Stimulated activated naive CD8-positive, alpha-beta T cell treated with anti-CD3 and anti-CD28 coated beads, Interleukin-15, Interleukin-2, amounts not matched to agents 100 ng/mL and 50 ng/mL, for 24 hours (primary cell): ENCODE data around the gene NPFF.

Experiments used
- H3K27ac Mint-ChIP-seq: one replicate; pipeline ENCODE4 v1.8.0; 2021; ENCODE audit warnings: mild to moderate bottlenecking, mixed read lengths
- H3K27me3 Mint-ChIP-seq: one replicate; pipeline ENCODE4 v1.8.0; 2021; ENCODE audit warnings: mixed read lengths
- H3K36me3 Mint-ChIP-seq: one replicate; pipeline ENCODE4 v1.8.0; 2021; ENCODE audit warnings: low read depth, mixed read lengths
- H3K4me1 Mint-ChIP-seq: one replicate; pipeline ENCODE4 v1.8.0; 2021; ENCODE audit warnings: low read depth, mixed read lengths
- H3K4me3 Mint-ChIP-seq: one replicate; pipeline ENCODE4 v1.8.0; 2021; ENCODE audit warnings: mild to moderate bottlenecking, mixed read lengths
- H3K9me3 Mint-ChIP-seq: one replicate; pipeline ENCODE4 v1.8.0; 2021; ENCODE audit warnings: mixed read lengths

NPFF gene

DNA sequence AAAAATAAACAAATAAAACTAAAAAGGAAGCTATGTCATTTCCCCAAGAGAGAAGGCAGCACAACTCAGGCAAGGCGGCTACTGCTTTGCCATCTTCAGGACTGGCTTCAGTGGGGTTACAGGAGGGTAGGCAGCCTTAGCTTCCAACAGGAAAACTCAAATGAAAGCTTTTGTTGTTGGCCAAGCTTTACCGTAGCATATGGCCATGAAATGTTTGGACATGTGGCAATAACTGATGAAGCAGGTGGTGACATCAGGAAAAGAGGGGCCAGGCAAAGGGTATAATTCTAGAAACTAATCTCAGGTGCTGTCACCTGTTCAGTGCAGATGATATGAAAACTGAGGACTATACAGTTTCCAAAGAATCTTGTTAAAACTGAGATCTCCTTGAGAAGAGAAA is 22.8 kb upstream of the NPFF start:
- H3K27me3 Mint-ChIP-seq: no peaks in the 10 kb centered on the region
- H3K4me3 Mint-ChIP-seq: no peak overlapping the region
- no peak overlapping the region for H3K27ac Mint-ChIP-seq
- H3K4me1 Mint-ChIP-seq: no peaks in the 10 kb centered on the region
- H3K9me3 Mint-ChIP-seq: no peaks in the 10 kb centered on the region
- peaks cover 33% of the 10 kb centered on the region for H3K36me3 Mint-ChIP-seq

DNA sequence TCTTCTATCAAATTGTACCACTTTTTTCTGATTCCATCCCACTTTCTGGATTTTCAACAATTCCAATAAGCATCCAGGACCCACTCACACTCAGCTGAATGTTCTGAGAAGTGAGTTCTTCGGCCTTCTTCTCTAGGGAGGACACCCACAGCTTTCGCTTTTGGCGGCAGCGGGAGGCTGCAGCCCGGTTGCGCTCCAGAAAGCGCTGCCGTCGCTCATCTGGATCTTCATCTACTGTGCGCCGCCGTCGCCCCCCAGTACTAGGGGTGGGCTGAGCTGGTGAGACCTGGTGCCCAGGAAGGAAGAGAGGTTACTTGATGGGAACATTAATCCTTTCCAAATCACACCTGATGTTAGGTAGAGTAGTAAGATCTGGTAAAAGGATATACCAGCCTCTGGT is 17.2 kb upstream of the NPFF start:
- H3K27ac Mint-ChIP-seq: no peak overlapping the region
- H3K9me3 Mint-ChIP-seq: no peaks in the 10 kb centered on the region
- H3K4me1 Mint-ChIP-seq: no peaks in the 10 kb centered on the region
- H3K4me3 Mint-ChIP-seq: no peak overlapping the region
- H3K27me3 Mint-ChIP-seq: no peaks in the 10 kb centered on the region
- H3K36me3 Mint-ChIP-seq: peaks cover 34% of the 10 kb centered on the region

DNA sequence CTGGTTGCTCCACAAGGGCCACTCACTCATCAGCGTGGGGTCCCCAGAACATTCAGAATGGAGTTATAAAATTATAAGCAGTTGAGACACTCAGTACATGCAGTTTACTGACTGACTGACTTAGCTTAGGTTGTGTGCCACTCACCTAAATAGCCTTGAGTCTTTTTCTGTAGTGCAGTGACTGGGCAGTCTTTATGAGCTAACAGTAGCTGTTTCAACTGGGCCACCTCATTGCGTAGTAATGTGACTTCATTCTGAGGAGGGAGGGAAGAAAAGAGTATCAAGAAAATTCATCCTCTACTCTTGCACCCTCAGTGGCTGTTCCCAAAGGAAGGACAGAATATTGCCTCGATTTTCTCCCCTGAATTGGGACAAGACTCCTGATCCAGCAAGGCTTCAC is 15.8 kb upstream of the NPFF start:
- H3K4me1 Mint-ChIP-seq: no peaks in the 10 kb centered on the region
- H3K27me3 Mint-ChIP-seq: no peaks in the 10 kb centered on the region
- H3K4me3 Mint-ChIP-seq: no peak overlapping the region
- no peak overlapping the region for H3K27ac Mint-ChIP-seq
- H3K9me3 Mint-ChIP-seq: no peaks in the 10 kb centered on the region
- H3K36me3 Mint-ChIP-seq: peaks cover 40% of the 10 kb centered on the region

DNA sequence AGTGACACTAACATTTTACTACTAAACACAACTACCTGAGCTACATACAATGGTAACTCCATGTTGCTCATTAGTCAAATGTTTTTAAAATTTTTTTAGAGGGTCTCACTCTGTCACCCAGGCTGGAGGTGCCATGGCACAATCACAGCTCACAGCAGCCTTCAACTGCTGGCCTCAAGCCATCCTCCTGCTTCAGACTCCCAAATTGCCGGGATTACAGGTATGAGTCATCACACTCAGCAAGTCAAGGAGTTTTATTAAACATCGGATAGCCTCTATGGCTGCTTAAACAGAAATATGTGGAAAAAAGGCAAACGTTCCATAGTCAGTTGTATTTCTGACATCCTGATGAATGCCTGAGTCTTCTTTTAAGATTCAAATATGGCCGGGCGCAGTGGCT is 11.1 kb upstream of the NPFF start:
- no peaks in the 10 kb centered on the region for H3K9me3 Mint-ChIP-seq
- no peaks in the 10 kb centered on the region for H3K4me1 Mint-ChIP-seq
- H3K36me3 Mint-ChIP-seq: peaks cover 45% of the 10 kb centered on the region
- no peak overlapping the region for H3K4me3 Mint-ChIP-seq
- H3K27ac Mint-ChIP-seq: no peak overlapping the region
- H3K27me3 Mint-ChIP-seq: no peaks in the 10 kb centered on the region

DNA sequence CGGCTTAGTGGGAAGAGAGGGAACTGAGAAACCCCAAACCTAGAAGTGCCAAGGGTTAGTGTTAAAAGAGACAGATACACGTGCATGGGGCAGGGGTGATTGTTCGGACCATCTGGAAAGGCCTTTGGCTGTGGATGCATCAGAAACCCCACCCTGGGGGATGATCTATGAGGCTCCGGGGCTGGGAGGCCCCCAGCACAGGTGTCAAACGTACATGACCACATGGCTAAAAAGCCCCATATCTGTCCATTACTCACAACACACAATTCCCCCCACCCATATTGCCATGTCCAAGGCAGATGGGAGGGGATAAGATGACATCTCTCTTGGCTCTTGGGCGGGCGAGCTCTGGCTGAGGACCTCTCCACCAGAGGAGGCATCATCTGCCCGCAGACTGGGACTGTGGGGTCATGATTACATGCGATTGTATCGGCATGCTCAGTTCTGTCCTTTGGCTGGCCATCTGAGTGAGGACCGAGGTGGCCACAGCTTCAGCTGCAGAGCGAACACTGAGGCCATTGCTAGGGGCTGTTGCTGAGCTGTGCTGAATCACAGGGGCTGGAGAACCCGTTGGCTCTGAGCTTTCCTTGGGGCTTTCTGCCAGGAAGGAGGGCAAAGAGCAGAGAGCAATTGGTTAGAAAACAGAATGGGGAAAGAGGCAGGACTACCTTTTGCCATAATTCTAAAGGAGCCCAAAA is 9.6 kb upstream of the NPFF start:
- H3K36me3 Mint-ChIP-seq: peaks cover 39% of the 10 kb centered on the region
- H3K4me3 Mint-ChIP-seq: no peak overlapping the region
- no peaks in the 10 kb centered on the region for H3K27me3 Mint-ChIP-seq
- H3K27ac Mint-ChIP-seq: no peak overlapping the region
- H3K4me1 Mint-ChIP-seq: no peaks in the 10 kb centered on the region
- no peaks in the 10 kb centered on the region for H3K9me3 Mint-ChIP-seq

DNA sequence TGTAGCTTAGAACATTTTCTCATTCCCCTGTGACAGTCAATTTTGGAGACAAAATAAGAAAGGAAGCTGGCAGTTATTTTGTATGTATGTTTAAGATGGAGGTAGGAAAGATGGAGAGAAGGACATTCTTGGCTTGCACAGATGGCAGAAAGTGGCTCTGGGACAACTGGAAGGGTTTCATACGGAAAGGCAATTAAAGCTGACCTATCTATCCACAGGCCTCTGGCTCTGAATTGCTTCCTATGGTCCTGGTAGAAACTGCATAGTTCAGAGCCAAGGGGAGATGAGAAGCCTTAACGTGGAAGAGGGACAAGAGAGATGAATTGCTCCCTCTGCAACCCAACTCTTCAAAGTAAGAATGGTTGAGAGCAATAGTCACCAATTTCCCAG is 8.0 kb upstream of the NPFF start:
- H3K9me3 Mint-ChIP-seq: no peaks in the 10 kb centered on the region
- H3K27me3 Mint-ChIP-seq: no peaks in the 10 kb centered on the region
- H3K4me1 Mint-ChIP-seq: no peaks in the 10 kb centered on the region
- H3K27ac Mint-ChIP-seq: no peak overlapping the region
- H3K36me3 Mint-ChIP-seq: peaks cover 26% of the 10 kb centered on the region
- no peak overlapping the region for H3K4me3 Mint-ChIP-seq

DNA sequence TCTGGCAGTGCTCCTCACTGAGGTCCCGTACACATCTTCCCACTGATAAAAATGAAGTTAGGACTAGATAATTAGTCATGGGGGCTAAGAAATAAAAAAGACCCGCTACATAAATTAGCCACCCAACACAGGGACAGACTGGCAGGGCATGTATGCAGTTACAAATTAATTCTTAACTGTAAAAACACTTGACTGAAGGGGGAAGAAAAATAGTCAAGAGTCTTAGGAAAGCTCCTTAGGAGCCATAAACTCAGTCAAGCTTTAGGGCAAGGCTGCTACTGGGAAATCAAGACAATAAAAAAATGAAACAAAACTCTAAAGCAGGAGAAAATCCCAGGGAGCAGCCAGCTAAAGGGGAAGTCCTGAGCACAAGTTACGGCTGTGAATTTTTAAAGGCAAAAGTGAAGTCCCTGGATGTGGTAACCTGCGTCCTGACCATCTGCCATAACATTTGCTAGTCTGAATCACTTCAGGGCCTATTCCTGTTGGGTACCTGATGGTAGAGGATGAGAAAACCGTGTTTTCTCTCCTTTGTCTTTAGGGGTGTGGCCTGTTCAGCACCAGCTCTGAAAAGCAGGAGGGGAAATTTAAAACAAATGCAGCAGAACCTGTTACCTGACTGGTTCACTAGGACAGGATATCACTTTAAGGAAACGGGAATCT is 7.5 kb upstream of the NPFF start:
- H3K4me1 Mint-ChIP-seq: no peaks in the 10 kb centered on the region
- H3K27me3 Mint-ChIP-seq: no peaks in the 10 kb centered on the region
- H3K36me3 Mint-ChIP-seq: peaks cover 21% of the 10 kb centered on the region
- H3K4me3 Mint-ChIP-seq: no peak overlapping the region
- H3K9me3 Mint-ChIP-seq: no peaks in the 10 kb centered on the region
- no peak overlapping the region for H3K27ac Mint-ChIP-seq

DNA sequence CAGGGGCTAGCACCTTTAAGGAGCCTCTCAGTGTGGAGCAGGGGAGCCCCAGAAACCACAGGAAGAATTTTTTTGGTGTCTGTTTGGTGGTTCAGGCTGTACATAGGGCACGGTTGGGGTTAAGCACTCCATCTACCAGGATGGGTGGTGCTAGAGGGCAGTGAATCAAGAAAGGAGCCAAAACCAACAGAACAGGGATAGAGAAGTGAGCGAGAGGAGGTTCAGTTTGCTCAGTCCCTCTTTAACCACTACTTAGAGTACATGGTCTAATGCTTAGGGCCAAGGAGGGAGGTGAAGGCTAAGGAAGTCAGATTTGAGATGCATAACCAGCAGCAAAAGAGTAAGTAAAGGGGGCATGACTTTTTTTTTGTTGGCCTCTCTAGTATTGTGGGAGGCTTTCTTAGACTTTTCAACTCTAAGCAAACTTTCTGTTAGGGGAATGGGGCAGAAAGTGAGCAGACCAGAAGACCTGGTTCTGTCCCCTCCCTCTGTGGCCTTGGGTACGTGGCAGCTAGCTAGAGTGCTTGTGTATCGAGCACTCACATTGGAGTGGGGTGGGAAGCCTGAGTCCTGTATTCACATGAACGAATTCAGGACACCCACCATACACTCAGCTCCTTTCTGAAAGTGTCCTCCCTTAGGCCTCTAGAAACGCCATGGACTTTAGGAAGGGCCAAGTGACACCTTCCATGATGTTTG is 6.6 kb upstream of the NPFF start:
- H3K27ac Mint-ChIP-seq: no peak overlapping the region

DNA sequence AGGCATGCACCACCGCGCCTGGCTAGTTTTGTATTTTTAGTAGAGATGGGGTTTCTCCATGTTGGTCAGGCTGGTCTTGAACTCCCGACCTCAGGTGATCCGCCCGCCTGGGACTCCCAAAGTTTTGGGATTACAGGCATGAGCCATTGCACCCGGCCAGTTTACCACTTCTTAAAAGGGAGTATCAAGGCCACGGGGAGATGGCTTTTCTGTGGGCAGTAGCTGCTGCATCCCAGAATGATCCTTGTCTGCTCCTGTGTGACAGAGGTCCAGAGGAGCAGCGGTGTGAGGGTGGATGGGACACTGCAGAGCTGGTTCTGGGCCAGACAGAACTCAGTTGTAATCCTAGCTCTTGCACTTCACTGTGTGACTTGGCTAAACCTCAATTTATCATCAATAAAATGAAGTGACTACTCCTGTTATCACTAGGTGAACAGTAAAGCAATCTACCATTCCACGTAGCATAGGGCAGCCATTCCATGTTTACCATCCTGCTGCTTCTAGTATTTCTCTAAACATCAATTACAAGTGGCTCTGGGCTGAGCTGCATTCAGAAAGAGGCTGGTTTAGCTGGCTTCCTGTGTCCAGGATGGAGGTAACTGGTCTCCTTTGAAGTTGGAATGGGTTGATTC is 3.0 kb upstream of the NPFF start:
- H3K9me3 Mint-ChIP-seq: no peaks in the 10 kb centered on the region
- H3K27me3 Mint-ChIP-seq: no peaks in the 10 kb centered on the region
- peaks cover 5% of the 10 kb centered on the region for H3K4me1 Mint-ChIP-seq
- H3K4me3 Mint-ChIP-seq: no peak overlapping the region
- H3K27ac Mint-ChIP-seq: peak overlapping the region; percentile 38
- H3K36me3 Mint-ChIP-seq: peaks cover 11% of the 10 kb centered on the region

More for the DNA sequence above, 6.6 kb upstream of the NPFF start:
- no peaks in the 10 kb centered on the region for H3K27me3 Mint-ChIP-seq
- no peak overlapping the region for H3K4me3 Mint-ChIP-seq
- H3K36me3 Mint-ChIP-seq: peaks cover 15% of the 10 kb centered on the region
- H3K4me1 Mint-ChIP-seq: no peaks in the 10 kb centered on the region
- no peaks in the 10 kb centered on the region for H3K9me3 Mint-ChIP-seq

DNA sequence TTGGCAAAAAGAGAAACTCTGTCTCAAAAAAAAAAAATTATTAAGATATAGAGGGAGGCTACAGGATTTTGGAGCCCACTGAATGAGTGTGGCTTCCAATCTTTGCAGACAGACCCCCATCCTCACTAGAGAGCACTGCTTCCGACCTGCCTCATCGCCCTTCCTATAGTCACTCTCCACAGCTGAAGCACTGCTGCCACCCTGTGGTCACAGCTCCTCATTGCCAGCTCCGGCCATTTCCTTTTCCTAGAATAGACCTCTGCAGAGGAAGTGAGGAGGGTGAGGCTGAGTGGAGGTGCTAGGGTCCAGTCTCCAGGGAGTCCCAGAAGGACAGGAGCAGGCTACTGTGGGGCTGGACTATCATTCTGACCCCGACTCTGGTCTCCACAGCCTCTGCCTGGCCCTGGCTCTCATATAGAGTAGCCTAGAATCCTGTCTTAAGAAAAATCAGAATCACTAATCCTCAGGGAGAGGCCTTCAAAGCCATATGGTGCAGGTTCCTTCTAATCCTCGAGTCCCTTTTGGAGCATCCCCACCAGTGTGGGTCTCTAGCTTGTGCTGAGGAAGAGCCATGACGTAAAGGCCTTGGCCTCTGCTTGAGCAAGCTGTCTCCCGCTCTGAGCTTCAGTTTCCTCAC is 1.4 kb upstream of the NPFF start:
- Mint-ChIP-seq H3K9me3 (no peaks in the 10 kb centered on the region), H3K4me1 (peaks cover 5% of the 10 kb centered on the region), H3K36me3 (peaks cover 13% of the 10 kb centered on the region), H3K4me3 (no peak overlapping the region), H3K27ac (peak overlapping the region; percentile 26), H3K27me3 (no peaks in the 10 kb centered on the region)

DNA sequence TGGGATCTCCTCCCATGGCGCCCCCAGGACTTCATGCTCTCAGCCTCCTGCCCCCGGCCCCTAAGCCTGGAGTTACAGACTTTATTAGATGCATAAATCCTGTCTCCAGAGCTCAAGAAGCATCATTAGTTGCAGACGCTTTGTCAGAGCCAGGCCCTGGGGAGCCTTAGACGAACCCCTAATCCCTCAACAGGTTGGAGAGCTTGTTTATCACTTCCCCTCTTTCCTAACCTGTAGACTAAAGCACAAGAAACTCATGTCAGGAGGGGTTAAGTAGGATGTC is 260 bp upstream of the NPFF start:
- no peak overlapping the region for H3K27ac Mint-ChIP-seq
- H3K4me3 Mint-ChIP-seq: no peak overlapping the region
- peaks cover 13% of the 10 kb centered on the region for H3K36me3 Mint-ChIP-seq
- H3K27me3 Mint-ChIP-seq: no peaks in the 10 kb centered on the region
- H3K9me3 Mint-ChIP-seq: no peaks in the 10 kb centered on the region
- peaks cover 13% of the 10 kb centered on the region for H3K4me1 Mint-ChIP-seq

DNA sequence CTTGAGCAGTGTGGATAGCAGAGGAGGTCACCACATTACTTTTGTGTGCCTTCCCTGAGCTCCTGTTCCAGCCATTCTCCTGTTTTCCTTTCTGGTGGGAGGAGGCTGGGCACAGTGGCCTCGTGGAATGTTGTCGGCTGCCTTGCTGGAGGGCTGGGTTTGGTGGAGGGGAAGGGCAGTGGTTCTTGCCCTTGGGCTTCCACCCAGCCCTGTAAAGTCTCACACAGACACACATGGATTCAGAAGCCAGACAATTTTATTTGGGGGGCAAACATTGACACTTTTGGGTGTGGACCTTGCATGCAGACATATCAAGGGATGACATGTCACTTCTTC is 866 bp downstream of the NPFF start:
- Mint-ChIP-seq H3K27me3 (no peaks in the 10 kb centered on the region), H3K4me3 (no peak overlapping the region), H3K4me1 (peaks cover 23% of the 10 kb centered on the region), H3K36me3 (peaks cover 13% of the 10 kb centered on the region), H3K9me3 (no peaks in the 10 kb centered on the region), H3K27ac (no peak overlapping the region)

DNA sequence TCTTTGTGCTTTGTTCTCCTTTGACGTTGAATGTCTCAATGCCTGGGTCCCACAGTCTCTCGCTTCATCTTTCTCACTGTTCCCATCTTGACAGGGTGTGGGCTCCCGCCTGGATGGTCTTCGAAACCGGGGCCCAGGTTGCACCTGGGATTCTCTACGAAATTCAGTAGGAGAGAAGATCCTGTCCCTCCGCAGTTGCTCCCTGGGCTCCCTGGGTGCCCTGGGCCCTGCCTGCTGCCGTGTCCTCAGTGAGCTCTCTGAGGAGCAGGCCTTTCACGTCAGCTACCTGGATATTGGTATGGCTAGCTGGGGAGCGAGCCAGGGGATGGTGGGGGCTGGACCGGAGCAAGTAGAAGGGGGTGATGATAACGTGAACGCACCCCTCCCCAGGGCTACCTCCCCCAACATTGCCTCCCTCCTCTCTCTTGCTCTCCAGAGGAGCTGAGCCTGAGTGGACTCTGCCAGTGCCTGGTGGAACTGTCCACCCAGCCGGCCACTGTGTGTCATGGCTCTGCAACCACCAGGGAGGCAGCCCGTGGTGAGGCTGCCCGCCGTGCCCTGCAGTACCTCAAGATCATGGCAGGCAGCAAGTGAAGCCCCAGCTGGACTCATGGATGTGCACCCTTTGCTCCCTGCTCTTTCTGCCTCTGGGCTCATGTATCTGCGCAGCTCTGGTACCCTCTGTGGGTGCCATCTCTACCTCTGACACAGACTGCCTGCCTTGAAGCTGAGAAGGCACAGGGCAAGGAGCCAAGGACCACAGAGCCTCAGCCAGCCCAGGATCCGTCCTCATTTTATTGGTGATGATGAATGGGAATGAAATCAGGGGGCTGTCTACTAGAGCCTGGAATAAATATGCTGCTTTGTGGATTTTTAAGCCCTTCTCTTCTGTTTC is 1.5 kb downstream of the NPFF start:
- Mint-ChIP-seq H3K27ac (no peak overlapping the region), H3K9me3 (no peaks in the 10 kb centered on the region), H3K36me3 (peaks cover 13% of the 10 kb centered on the region), H3K4me1 (peaks cover 24% of the 10 kb centered on the region), H3K27me3 (no peaks in the 10 kb centered on the region), H3K4me3 (no peak overlapping the region)

DNA sequence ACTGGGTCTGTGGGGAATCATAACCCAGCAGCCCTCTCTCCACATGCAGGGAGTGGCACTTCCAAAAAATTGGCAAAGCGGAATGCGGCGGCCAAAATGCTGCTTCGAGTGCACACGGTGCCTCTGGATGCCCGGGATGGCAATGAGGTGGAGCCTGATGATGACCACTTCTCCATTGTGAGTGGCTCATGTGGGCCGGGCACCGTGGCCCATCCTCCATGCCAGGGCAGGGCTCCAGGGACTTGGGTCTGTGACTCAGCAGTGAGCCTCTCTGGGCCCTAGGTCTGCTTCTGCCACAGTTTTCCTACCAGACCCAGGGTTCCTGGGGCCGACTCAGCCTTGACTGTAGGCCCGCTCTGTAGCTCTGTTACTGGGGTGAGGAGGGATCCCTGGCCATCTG is 2.2 kb downstream of the NPFF start:
- Mint-ChIP-seq H3K4me3 (no peak overlapping the region), H3K4me1 (peaks cover 26% of the 10 kb centered on the region), H3K27ac (no peak overlapping the region), H3K36me3 (peaks cover 13% of the 10 kb centered on the region), H3K9me3 (no peaks in the 10 kb centered on the region), H3K27me3 (no peaks in the 10 kb centered on the region)
